HPDE6-E6E7 (cell line): ENCODE data around the gene MATN1.

ENCODE experiments used
- DNase-seq: peaks from one replicate; pipeline ENCODE4 v3.0.0; 2011; ENCODE audit warnings: missing footprints; ENCODE audit errors: extremely low spot score

MATN1 gene

DNA sequence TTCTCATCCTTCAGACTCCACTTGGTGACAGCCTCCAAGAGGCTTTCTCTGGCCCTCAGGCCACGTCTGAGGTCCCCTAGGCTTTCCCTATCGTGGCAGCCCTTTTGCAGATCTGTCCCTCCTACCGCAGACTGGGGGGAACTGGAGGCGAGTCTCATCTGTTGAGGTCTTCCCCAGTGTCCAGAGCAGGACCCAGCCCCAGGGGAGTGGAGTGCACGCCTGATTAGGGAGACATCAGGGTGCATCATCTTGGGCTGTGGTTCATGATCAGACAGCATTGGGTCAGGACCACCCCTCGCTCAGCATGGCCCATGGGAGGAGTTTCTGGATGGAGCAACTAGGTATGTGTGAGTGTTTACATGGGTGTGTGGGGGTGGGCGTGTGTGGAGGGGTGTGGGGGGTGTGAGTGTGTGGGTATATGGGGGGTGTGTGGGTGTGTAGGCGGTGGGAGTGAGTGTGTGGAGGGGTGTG lies 8.5 kb upstream of the MATN1 start:
- no peak for DNase-seq

GRCh38 chr1:30731109-30731805 lies 7.9 kb upstream of the MATN1 start:
- DNase-seq, result no peak

GRCh38 chr1:30730346-30731108 lies 7.1 kb upstream of the MATN1 start:
- DNase-seq, result no peak

GRCh38 chr1:30729901-30730300 lies 6.5 kb upstream of the MATN1 start:
- no peak for DNase-seq

- DNase-seq, result no peak
These were observed 5.7 kb upstream of the MATN1 start for GRCh38 chr1:30728832-30729638.

DNA sequence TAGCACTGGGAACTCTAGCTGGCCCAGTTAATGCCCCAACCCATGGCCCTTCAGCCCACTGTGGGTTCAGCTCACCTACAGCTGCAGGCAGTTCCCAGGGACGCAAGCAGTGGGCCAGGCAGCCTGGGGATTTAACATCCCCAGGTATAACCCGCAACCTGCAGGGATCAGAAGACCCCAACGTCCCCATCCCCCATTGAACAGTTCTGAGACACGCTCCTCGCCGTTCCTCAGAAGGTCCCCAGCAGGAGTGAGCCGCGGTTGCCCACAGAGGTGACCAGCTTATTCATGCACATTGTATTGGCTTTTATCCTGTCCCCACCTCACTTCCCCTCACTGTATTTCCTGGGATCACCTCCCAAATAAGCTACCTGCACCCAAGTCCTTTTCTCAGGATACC lies 5.0 kb upstream of the MATN1 start:
- DNase-seq, result no peak

DNA sequence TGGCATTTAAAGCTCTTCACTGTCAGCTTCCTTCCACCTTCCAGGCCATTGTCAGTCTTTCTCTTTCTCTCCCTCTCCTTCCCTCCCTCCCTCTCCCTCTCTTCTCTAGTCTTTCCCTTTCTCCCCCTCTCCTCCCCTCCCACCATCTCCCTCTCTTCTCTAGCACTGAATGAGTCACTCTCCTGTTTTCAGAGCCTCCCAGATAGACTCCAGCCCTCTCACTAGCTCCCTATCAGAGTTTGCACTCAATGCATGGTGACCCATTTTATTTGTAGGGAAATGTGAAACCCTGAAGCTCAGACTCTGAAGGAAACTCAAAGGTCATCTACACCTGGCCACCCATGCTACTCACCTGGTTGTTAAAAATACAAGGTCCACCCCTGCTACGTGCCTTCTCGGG lies 4.4 kb upstream of the MATN1 start:
- DNase-seq, result no peak

DNA sequence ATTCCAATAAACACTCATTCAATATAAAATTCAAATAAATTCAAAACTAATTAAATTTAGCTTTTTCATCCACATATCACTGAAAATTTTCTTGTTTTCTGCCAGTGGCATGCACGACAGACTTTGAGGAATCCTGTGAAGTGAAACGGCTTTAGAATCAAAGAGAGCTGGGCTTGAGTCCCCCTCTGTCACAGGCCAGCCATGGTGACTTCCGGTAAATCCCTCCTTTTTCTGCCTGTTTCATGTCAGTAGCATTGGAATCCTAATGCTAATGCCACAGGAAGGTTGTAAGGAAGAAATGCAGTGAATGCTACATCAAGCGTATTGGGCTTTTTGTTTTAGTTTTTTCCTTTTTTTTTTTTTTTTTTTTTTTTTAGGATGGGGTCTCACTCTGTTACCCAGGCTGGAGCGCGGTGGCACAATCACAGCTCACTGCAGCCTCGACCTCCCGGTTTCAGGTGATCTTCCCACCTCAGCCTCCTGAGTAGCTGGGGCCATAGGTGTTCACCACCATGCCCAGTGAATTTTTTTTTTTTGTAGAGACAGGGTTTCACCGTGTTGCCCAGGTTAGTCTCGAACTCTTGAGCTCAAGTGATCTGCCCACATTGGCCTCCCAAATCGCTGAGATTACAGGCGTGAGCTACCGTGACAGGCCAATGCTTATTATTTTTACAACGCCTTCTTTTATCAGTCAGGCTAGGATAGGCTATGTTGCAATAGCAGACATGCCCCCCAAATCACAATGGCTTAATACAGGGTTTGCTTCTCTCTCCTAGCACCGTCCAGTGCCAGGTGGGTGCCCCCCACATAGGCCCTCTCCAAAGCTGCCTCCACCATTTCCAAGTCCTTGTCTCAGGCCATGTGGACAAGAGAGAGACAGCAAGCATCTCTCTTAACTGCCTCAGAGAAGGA lies 3.6 kb upstream of the MATN1 start:
- DNase-seq, result no peak

GRCh38 chr1:30726236-30726635 lies 2.9 kb upstream of the MATN1 start:
- no peak for DNase-seq

- no peak for DNase-seq
These were observed 2.2 kb upstream of the MATN1 start for GRCh38 chr1:30725450-30726095.

DNA sequence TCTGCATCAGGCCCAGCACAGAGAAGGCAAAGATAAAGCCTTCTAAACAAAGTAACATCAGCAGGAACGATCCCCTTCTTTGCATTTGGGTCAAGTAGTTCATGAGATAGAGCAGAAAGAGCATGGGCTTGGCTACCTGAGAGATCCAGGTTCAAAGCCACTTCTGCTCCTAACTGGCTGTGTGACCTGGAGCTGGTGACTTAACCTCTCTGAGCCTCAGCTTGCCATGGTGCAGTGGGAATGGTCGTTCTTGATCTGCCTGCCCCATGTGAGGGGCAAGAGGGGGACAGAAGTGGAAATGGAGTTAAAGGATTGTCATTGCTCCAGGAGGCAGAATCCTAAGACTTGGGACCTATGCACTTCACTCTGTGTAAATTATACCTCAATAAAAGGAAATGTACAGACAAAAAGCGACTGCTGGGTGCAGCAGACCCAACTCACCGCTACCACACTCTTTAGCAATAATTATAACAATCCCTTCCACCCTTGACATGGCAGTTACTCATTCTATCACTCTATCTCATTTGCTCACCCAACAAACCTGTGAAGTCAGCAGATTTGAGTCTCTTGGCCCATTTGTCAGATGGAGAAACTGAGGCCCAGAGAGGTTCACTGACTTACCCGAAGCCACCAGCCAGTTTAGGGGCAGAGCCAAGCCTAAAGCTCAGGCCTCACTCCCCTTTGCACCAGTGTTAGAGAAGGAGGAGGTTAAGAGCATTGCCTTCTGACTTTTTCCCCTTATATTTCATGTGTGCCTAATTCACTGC lies 1.5 kb upstream of the MATN1 start:
- DNase-seq, result no peak

- DNase-seq, result no peak
These were observed 790 bp upstream of the MATN1 start for GRCh38 chr1:30724175-30724574.

- no peak for DNase-seq
These were observed 1.4 kb downstream of the MATN1 start for GRCh38 chr1:30721812-30722537.

DNA sequence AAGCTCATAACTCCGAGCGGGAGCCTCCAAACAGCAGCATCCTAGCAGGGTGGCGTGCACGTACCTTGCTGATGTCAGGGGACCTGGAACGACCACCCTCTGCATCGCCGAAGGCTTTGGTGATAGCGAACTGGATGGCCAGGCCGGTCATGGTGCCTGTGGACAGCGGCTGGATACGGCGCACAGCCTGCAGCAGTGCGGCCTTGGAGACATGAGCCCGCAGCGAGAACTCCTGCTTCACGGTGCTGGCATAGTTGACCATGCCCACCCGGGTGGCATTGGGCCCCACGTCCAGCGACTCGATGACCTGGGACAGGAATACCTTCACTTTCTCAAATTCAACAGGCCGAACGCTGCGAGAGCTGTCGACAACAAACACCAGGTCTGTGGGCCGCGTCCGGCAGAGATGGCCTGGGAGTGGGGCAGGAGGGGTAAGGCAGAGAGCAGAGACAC lies 2.0 kb downstream of the MATN1 start:
- no peak for DNase-seq

GRCh38 chr1:30720271-30721223 lies 2.8 kb downstream of the MATN1 start:
- DNase-seq, result no peak

DNA sequence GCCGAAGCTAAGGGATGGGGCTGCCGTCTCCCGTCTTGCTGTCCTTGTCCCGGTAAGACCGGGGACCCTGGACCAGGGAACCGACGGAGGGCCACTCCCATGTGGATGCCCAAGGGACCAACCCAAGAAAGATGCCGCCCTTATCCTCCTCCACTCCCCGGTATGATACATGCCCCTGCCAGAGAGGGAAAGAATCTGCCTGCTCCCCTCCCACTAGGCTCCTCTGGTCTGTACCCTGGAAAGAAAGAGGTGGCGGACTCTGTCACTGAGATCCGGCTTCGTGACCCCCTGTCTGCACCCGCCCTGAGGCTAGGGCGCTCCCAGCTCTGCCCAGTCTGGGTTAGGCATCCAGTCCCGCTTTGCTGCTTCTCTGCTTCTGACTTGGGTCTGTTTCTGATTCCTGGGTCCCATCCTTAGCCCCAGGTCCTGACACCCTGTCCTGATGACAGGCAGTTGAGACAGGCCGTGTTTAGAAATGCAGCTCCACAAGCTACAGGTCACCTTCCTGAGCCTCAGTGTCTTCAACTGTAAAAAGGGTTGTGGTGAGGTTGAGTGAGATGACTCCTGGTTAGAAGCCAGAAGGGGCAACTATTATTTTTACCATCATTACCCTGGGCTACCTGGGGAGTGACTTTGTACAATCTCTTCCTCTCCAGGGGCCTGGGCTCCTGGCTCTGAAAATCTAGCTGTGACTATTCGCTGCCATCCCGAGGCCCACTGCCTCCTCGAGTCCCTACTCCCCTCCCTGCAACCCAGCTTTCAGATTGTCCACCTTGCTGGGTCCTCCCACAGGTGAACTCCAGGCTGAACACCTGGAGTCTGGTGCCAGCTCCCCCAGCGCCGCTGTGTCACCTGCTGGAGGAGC lies 3.7 kb downstream of the MATN1 start:
- no peak for DNase-seq
